WTC11 (cell line): Measurements from ENCODE around the gene SACS.

Source experiments
- CTCF ChIP-seq: fragments of 200-600 bp; IDR thresholded peaks from 2 replicates; pipeline ENCODE4 v1.8.0; 2022; ENCODE audit warnings: antibody characterized with exemption
- FOXK1 ChIP-seq: sonication (generic); formaldehyde crosslinking; IDR thresholded peaks from 2 replicates; pipeline ENCODE4 v1.8.0; 2022; ENCODE audit warnings: mild to moderate bottlenecking, moderate library complexity, missing genetic modification reagents
- TCF7 ChIP-seq: sonication (generic); formaldehyde crosslinking; IDR thresholded peaks from 2 replicates; pipeline ENCODE4 v1.8.0; 2022; ENCODE audit warnings: mild to moderate bottlenecking, low read depth, missing genetic modification reagents, moderate library complexity
- ZNF138 ChIP-seq: sonication (generic); formaldehyde crosslinking; conservative IDR thresholded peaks from 2 replicates; pipeline ENCODE4 v1.8.1; 2022; ENCODE audit warnings: mild to moderate bottlenecking, moderate library complexity, missing genetic modification reagents
- TF ChIP-seq, protein P1 (sequence below): sonication (generic); formaldehyde crosslinking; IDR thresholded peaks from 2 replicates; pipeline ENCODE4 v1.8.1; 2022; ENCODE audit warnings: low read depth, missing genetic modification reagents, borderline replicate concordance

GRCh38 chr13:23347601-23348000, 85.9 kb downstream of the SACS start:
- TF ChIP-seq TCF7 (CRISPR knock-in tag): no peak
- no peak for TF ChIP-seq CTCF
- no peak for TF ChIP-seq FOXK1 (CRISPR knock-in tag)
- TF ChIP-seq, protein P1, sequence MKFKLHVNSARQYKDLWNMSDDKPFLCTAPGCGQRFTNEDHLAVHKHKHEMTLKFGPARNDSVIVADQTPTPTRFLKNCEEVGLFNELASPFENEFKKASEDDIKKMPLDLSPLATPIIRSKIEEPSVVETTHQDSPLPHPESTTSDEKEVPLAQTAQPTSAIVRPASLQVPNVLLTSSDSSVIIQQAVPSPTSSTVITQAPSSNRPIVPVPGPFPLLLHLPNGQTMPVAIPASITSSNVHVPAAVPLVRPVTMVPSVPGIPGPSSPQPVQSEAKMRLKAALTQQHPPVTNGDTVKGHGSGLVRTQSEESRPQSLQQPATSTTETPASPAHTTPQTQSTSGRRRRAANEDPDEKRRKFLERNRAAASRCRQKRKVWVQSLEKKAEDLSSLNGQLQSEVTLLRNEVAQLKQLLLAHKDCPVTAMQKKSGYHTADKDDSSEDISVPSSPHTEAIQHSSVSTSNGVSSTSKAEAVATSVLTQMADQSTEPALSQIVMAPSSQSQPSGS (CRISPR knock-in tag): no peak
- no peak for TF ChIP-seq ZNF138 (CRISPR knock-in tag)
